DLD1 (cell line): Measurements from ENCODE around the gene CRYGA.
"Not testable (repeated sequence)": the region's sequence is repeated elsewhere in the genome, so short reads cannot be mapped to it uniquely, and the experiment has no call there.

Source experiments
- in situ Hi-C: cut with HindIII; loops from 2 replicates; pipeline ENCODE4 v1.10.0; 2017; ENCODE audit warnings: low sequenced_read_pairs

Gene CRYGA

DNA sequence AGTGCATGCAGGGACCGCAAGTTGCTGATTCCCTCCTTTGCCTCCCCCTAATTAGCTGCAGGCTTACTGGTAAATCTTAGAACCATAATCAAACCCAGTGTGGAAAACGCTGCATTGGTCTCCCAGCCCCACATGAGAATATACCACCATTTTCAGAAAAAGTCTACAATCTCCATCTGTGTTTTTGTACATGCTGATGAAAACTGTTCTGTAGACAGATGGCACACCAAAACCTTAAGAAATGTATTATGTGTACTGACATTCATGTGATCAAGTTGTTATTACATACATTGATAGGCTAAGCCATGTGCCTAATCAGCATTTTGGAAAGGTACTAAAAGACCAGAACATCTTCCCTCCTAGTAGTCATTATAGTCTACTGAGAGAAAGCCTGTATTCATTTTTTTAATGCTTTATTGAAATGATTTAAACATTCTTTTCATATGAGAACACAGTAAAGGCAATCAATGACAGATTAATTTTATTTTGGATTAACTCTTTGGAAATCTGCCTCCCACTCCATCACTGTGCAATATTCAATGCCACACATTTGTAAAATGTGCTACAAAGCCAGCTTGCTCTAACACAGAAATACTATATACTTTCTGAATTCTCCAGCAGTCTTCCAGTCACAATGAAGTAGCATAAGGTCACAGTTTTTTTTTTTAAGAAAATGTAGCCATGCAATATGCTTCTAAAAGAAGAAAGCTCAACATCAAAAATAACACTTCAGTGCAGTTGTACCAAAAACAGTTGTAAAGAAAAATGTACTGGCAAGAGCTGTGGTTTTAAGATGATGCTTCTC lies 1.8 kb upstream of the CRYGA start:
- in situ Hi-C loops: no loop called here

DNA sequence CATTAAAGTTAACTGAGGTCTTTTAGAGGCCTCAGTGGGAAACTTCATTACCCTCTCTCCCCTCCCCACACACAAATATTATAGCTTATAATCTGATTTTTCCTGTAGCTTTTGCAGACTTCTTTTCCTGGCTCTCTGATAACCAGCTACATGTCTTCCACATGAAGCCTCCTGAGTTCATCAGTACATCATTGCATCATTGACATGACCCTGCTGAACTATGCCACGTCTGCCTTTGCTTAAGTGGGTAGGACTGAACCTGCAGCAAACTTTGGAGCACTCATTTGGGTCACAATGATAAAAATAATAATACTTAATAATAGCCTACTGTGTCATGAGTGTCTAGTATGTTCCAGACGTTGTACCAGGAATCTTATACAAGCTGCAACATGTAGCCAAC lies 7.0 kb downstream of the CRYGA start:
- in situ Hi-C loops: no loop called here

DNA sequence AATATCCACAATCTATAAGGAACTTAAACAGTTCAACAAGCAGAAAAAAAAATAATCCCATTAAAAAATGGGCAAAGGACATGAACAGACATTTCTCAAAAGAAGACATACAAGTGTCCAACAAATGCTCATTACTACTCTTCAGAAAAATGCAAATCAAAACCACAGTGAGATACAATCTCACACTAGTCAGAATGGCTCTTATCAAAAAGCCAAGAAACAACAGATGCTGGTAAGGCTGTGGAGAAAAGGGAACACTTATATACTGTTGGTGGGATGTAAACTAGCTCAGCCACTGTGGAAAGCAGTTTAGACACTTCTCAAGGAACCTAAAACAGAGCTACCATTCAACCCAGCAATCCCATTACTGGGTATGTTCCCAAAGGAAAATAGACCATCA lies 10.2 kb downstream of the CRYGA start:
- in situ Hi-C loops: no loop called here

DNA sequence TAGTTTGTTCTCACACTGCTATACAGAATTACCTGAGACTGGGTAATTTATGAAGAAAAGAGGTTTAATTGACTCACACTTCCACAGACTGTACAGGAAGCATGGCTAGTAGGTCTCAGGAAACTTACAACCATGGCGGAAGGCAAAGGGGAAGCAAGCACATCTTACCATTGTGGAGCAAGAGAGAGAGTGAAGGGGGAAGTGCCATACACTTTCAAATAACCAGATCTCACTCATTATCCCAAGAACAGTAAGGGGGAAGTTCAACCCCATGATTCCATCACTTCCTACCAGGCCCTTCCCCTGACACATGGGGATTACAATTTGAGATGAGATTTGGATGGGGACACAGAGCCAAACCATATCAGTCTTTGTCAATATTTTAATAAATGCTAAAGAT lies 12.4 kb downstream of the CRYGA start:
- in situ Hi-C loops: no loop called here

DNA sequence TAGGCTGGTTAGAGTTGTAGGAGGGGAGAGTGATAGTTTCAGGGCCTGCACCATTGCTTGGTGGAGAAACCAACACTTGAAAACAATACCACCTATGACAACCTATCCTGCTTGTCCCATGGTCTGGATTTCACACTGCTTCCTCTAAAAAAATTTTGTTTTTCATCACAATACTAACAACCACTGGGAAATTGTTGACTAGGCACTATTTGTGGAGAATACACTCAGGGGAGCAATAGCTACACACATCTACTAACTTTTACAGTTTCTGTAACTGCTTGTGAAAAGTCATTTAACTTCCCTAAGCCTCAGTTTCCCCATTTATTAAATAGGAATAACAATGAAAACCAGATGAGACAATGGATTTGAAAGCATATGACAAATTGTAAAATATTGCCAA lies 13.3 kb downstream of the CRYGA start:
- in situ Hi-C loops: no loop called here

DNA sequence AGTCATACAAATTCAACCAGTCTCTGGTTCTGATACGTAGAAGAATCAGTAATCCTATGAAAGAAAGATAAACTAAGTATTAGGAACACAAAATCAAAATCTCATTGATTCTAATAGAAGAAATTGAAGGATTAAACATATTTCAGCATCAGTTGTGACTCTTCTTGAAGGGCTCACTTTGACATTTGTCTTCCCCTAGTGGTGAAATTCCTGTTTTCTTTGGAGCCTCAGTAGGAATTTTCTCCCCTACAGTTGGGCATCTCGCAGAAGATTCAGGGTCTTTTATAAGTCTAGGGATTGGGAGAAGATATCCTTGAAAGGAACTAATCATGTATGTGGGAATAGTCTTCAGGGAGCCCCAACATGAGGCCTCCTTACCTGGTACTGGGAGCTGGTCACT lies 14.6 kb downstream of the CRYGA start:
- in situ Hi-C loops: no loop called here

DNA sequence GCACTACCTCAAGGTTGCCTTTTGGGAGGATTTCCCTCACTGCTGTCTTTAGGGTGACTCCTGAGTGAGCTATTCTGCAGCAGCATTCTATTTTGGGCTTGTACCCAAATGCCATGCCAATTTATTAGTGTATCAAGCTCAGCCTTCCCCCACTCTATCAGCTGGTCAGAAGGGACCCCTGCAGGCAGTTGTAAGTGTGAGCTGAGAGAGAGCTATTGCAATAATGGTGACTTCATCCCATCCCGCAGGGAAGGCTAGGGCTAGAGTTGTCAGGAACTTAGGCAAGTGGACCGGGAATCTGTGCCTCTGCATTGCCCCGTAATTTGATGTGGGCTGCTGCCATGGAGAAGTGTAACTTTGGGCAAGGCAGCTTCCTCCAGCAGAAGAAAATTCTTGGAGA lies 15.6 kb downstream of the CRYGA start:
- in situ Hi-C loops: no loop called here

DNA sequence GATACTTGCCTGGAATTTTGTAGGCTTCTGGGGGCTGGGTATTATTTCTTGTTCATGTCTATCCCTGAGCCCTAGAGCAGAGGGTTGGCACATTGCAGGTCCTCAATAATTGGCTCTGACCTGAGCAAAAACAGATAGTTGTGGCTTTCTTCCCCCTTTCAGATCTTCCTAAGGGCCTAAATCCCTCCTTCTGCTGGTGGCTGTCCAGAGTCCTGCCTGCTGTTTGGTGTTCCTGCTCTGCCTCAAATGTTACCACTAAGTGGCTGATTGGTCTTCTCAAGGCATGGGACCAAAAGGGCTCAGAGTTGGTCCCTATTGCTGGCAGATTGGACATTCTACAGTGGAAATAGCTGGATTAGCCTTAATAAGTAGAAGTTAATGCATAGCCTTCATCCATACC lies 16.4 kb downstream of the CRYGA start:
- in situ Hi-C loops: no loop called here

DNA sequence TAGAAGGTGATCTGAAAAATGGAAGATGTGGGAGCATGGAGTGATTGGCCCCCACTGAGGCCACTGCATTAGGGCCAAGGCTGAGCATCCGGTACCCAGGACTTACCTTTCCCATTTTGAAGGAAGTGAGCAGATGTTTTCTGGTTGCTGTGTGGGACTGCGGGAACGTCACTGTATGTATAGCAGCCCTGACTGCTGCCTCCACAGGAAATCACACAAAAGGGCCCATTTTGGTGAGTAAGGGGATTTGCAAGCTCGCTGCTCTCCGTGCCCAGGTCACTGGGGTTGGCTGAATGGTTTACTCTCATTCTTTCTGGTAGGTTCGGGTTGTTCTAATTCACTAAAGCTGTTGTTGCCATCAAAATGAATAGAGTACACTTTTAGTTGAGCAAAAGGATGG lies 17.4 kb downstream of the CRYGA start, which contains the start of gene CRYGB:
Gene CRYGB (minus strand): TSS at position 153 of the 400 bp plus-strand sequence. CDS start 38 bp downstream, at position 115.
- in situ Hi-C loops: no loop called here

DNA sequence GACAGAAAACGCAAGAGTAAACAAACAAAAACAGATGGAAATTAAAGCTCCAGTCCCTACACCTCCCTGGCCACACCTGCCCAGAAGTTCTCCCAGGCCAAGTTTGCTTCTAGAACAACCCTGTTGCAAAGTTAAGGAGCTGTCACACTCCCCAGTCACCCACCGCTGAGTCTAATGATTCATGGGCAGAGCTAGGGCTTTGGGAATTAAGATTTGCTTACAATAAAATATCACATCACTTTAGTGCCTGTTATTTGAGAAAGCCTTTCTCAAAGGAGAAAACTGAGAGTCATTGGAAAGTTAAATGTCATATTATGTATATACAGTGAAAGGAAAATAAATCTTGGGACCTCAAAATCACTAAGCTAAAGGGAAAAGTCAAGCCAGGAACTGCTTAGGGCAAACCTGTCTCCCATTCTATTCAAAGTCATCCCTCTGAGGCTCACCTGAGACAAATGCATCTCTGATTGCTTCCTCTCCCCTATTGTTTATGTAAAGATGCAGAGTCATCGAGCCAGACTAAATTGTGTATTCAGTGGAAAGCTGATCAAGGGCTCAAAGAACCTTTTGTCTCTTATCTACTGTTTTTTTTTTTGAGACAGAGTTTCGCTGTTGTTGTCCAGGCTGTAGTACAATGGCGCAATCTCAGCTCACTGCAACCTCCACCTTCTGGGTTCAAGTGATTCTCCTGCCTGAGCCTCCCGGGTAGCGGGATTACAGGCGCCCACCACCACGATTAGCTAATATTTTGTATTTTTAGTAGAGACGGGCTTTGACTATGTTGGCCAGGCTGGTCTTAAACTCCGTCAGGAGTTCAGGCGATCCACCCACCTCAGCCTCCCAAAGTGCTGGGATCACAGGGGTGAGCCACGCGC lies 20.2 kb downstream of the CRYGA start:
- in situ Hi-C loops: no loop called here

DNA sequence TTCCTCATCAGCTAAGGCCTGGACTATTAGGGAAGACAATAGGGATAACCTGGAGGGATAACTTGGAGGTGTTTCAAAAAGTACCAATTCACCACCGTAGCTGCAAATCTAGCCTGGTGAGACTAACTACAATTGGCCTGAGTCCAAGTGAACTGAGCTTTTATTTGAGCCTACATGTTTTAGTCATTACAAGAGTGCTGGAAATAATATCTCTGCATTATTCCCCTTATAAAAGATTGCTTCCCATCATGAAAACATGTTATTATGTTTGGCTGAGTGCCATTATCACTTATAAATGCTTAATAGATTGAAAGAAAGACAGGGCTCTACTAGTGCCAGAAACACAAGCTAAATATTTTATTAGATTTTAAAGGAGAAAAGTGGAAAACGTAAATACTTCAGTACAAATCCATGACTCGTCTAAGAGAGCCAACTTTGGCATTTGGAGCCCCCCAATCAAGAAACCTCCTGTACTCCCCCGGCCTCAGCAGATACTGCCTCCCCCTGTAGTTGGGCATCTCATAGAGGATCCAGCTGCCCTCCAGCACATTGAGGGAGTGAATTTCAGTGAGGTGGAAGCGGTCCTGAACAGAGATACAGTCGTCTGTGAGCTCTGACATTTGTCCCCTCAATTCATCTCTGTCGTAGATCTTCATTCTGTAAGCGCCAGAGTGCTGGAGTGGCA lies 21.0 kb downstream of the CRYGA start:
- in situ Hi-C loops: no loop called here

DNA sequence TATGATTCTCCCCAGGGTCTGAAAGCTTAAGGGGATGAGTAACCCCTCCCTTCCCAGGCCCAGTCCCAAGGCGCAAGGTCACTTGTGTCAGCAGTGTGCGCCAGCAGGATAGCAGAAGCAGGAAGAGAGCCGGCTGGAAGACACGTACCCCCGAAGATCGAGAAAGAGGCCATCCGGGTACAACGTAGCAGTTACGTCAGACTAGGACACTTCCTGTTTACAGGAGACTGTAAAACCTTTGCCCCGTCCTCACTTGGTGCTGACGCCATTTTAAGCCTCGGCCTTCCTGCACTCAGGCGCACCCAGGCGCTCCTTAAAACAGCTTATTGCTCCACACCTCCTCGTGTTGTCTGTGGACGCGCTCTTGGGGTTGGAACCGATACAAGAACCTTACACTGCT lies 23.9 kb downstream of the CRYGA start:
- in situ Hi-C loops: no loop called here

DNA sequence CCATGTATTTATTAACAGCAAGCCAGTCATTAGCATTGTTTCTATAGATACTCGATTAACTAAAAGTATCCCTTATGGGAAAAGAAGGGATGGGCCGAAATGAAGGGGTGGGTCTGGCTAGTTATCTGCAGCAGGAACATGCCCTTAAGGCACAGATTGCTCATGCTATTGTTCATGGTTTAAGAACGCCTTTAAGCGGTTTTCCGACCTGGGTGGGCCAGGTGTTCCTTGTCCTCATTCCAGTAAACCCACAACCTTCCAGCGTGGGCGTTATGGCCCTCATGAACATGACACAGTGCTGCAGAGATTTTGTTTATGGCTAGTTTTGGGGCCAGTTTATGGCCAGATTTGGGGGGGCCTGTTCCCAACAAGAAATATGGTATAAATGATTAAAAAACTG lies 25.1 kb downstream of the CRYGA start:
- in situ Hi-C loops: not testable (repeated sequence)

DNA sequence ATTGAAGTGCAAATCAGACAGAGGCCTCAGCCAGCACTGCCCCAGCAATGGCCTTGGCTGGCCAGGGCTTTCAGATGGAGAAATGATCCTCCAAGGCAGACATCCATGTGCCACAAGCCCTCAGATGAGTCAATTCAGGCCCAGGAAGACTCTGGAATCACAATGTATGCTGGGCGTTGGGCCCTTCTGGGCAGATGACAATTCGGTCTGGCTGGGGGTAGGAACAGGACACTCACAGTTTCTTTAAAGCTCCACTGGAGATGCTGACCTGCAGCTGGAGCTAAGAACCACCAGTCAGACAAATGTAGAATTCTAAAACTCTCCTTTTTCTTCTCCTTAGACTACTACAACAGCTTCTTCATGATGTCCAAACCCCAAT lies 26.7 kb downstream of the CRYGA start:
- in situ Hi-C loops: no loop called here

DNA sequence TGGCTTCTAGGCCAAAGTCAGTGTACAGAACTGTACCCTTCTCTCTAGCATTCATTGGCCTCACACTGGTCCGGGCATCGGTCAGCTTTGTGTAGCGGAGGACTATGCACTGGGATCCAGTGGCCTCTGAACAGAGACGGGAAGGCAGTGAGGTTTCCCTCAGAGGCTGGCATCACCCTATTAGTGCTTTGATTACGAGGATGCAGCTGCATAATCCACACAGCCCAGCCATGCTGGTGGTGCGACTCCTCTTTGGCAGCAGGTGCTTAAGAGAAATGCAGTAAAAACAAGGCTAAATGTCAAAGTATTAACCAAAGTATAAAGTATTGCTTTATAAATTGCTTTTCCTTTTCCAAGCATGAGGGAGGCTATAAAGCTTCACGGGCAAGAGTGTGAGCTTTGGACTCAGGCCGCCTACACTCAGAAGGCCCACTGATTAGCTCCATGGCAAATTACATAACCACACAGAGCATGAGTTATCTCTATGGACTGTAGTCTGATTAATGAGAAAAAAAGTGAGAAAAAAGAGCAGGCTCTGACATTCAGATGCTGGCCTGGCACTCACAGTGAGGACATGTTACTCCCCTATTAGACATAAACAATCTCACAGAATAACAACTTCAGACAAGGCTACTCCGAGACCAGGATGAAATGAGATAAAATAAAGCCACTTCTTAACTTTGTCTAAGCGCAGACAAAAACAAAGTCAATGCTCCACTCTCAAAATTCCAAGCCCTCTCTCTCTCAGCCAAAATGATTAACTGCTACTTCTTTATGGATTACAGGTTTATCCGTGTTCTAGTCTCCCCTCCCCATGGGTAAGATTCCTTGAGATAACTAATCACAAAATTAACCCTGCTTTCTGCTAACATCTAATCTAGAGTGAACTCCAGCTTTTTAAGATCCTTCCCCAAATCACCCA lies 27.3 kb downstream of the CRYGA start:
- in situ Hi-C loops: no loop called here

DNA sequence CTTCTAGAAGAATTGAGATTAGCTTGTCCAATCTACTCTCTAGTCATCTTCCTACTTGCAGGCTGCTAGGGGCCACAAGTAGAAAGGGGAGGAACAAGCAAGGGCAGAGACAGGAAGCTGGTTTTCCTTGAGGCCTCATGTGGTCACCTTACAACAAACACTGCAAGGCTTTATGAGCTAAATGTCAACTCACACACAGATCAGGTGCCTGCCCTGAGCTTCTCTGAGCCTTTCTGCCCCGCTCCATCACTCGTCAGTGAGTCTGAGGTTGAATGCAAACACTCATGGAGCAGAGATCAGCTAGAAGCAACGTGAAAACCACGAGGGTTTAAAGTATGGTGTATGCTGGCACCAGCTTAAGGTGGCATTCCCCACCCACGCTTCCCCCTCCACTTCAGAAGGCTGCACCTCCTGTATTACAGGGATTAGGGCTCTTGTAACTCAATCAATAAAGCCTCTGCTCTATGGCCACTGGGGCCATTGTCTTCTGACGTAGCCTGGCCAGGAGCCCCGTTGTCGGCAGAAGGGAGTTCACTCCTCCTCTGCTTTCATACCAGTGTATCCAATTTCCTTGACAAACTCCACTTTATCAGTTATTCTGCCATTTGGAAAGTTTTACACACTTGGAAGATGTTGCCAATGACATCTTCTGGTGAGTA lies 28.3 kb downstream of the CRYGA start:
- in situ Hi-C loops: no loop called here

DNA sequence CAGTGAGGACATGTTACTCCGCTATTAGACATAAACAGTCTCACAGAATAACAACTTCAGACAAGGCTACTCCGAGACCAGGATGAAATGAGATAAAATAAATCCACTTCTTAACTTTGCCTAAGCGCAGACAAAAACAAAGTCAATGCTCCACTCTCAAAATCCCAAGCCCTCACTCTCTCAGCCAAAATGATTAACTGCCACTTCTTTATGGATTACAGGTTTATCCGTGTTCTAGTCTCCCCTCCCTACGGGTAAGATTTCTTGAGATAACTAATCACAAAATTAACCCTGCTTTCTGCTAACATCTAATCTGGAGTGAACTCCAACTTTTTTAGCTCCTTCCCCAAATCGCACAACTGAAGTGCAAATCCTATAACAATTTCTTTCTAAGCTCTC lies 32.7 kb downstream of the CRYGA start:
- in situ Hi-C loops: no loop called here

DNA sequence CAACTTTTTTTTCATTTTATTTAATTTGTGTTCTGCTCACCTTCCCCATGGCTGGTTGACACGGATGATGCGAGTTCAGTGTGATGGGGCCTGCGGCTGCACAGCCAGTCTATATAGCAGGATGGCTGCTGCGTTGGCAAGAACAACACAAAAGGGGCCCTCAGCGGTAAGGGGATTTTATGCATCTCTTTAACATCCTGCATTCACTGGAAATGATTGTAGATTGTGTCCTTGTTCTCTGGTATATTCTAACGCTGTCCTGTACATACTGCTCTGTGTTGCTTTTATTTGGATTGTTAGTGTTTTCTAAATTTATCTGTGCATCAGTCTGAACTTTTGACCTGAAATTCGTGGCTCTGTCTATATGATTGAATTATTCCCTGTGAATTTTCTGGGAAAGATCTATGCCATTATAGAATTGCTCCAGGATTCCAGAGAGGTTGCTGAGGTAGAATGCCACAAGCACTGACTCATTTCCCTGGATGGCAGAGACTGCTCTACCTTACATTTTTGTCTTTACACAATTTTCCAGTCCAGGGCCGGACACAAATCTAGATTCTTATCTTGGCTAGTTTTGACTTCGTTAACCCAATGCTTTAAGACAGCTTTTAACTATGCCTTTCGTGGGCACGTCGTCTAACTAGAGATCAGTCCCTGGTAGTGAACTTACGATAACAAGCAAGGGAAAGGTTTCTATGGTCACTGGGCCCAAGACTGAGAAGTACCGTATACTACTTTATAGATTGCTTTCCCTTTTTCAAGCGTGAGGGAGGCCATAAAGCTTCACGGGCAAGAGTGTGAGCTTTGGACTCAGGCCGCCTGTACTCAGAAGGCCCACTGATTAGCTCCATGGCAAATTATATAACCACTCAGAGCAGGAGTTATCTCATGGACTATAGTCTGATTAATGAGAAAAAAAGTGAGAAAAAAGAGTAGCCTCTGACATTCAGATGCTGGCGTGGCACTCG lies 33.4 kb downstream of the CRYGA start, which contains the start of gene CRYGC:
Gene CRYGC (minus strand): TSS at position 85 of the 968 bp plus-strand sequence. CDS start 36 bp downstream, at position 49.
- in situ Hi-C loops: no loop called here

DNA sequence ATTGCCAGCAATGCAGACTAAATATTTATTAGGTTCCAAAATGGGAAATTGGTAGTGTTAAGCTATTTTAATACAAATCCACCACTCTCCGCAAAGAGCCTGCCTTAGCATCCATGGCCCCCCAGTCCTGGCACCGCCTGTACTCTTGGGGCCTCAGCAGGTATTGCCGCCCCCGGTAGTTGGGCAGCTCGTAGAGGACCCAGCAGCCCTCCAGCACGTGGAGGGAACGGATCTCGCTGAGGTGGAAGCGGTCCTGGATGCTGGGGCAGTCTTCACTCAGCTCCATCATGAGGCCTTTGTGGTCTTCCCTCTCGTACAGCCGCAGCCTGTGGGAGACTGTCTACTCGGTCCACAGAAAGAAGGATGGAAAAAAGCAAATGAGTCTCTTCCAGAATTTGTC lies 35.3 kb downstream of the CRYGA start:
- in situ Hi-C loops: no loop called here
